Adrenal gland (tissue), 12 donors: ENCODE measurements around the gene TCAIM. TPM values are rescaled to one million over a fixed set of nuclear protein-coding genes. Genes with fewer than 3 reads are reported as not detected.

ENCODE experiments used
- DNase-seq, 7 donors: peaks; one replicate each; pipeline ENCODE4 v3.0.0-alpha.2; 2019 to 2020
- H3K27ac ChIP-seq, 5 donors: fragments of 200-600 bp; sonication (generic) in 4 of 5; 1 replicate in 3 of 5; 2 replicates in 2 of 5; pipeline versions ENCODE4 v1.5.1 to v1.8.0; 2016 to 2020; ENCODE audit warnings: mild to moderate bottlenecking in 1 of 5
- H3K27me3 ChIP-seq: fragments of 200-600 bp; 2 replicates; pipeline ENCODE4 v1.8.0; 2021
- H3K36me3 ChIP-seq, 2 donors: fragments of 200-600 bp; replicated peaks in 1 of 2; 1 replicate in 1 of 2; 2 replicates in 1 of 2; pipeline versions ENCODE4 v1.5.1 to v1.8.0; 2018 to 2022
- H3K4me1 ChIP-seq, 2 donors: fragments of 200-600 bp; replicated peaks in 1 of 2; 1 replicate in 1 of 2; 2 replicates in 1 of 2; pipeline versions ENCODE4 v1.5.1 to v1.8.0; 2018 to 2021
- H3K4me3 ChIP-seq, 4 donors: fragments of 200-600 bp; sonication (generic) in 3 of 4; one replicate each; pipeline ENCODE4 v1.5.1; 2016 to 2018
- H3K9me3 ChIP-seq, 3 donors: fragments of 200-600 bp; sonication (generic) in 1 of 3; replicated peaks in 1 of 3; 1 replicate in 2 of 3; 2 replicates in 1 of 3; pipeline versions ENCODE4 v1.5.1 to v1.8.0; 2016 to 2021
- CTCF ChIP-seq, 6 experiments: fragments of 450-650 bp in 4 of 6; fragments of 200-600 bp in 2 of 6; sonication (generic) in 1 of 6; IDR thresholded peaks; 1 replicate in 5 of 6; 2 replicates in 1 of 6; pipeline versions ENCODE4 v1.5.1 to v1.8.0; 2016 to 2021; ENCODE audit warnings: antibody characterized with exemption in 6 of 6, mild to moderate bottlenecking in 2 of 6, moderate library complexity in 1 of 6
- POLR2A ChIP-seq, 2 donors: fragments of 450-650 bp; IDR thresholded peaks; one replicate each; pipeline ENCODE4 v1.6.1; 2017; ENCODE audit warnings: antibody characterized with exemption in 2 of 2, mild to moderate bottlenecking in 2 of 2, moderate library complexity in 1 of 2
- WGBS, 4 donors: extraction: QIAGEN DNeasy Blood & Tissue Kit in 2 of 4; methylation state at CpG; one replicate each; pipeline versions ENCODE4 v1.1.5 to v1.1.7; 2013 to 2017; 5-methylcytosine and 5-hydroxymethylcytosine counted together
- intact Hi-C, 2 donors: fragments of 100-400 bp; cut with DNase I; formaldehyde crosslinking; loops; one replicate each; pipeline versions ENCODE4 v1.14.1 to v1.15.0; 2022 to 2023
- polyA plus RNA-seq, 3 donors: library from polyadenylated mRNA; stranded (reverse); fragments of 200-250 nt in 2 of 3; fragments of 350-450 nt in 1 of 3; fragmentation: Illumina TruSeq in 1 of 3; extraction: RNeasy Lipid Tissue Mini Kit (QIAGEN cat#74804) in 1 of 3; gene quantifications; one replicate each; pipeline ENCODE4 v1.2.3, GENCODE V29; 2013 to 2014
- total RNA-seq, 9 donors: library from RNA; depleted of rRNA in 4 of 9; stranded (reverse); fragments of >200 nt in 4 of 9; fragments of 120-200 nt in 1 of 9; fragmentation: NEBNext Ultra II Directional in 1 of 9; extraction: Animal tissue kit (Norgen Biotek cat#: 25700) in 1 of 9; gene quantifications; one replicate each; pipeline versions ENCODE4 v1.1.0 to v1.2.4, GENCODE V29; 2013 to 2023
- donor health status: healthy with polysubstance abuse.
- donor health status: Bipolar disorder and iron deficiency.
- donor health status: DM: yes; HTN: yes; CAD: no.
- donor health status: DM: no; HTN: no; CAD: no.
- donor health status: DM: no; HTN: no; CAD: no.
- donor health status: DM: yes; HTN: yes; CAD: no.

The TCAIM gene
- total and polyA plus RNA-seq, 12 donors: 11.8 to 51.9 (median 31.8) TPM

GRCh38 chr3:44365952-44366351, 27.4 kb downstream of the TCAIM start:
- TF ChIP-seq CTCF (IDR thresholded peaks at IDR 0.05) (no peak), POLR2A (IDR thresholded peaks at IDR 0.05) (no peak)
- DNase-seq: no peak
- Histone ChIP-seq H3K4me3 (no peak overlapping the region), H3K27ac (no peak overlapping the region), H3K4me1 (no peaks in the 10 kb centered on the region), H3K27me3 (no peaks in the 10 kb centered on the region), H3K9me3 (no peaks in the 10 kb centered on the region), H3K36me3 (peaks cover 0 to 11% of the 10 kb centered on the region in 2 donors)
- WGBS, 4 donors: 83 to 98% (median 96%) methylated on average over 1 of the region's 1 CpG
- intact Hi-C loops: no loop called here

GRCh38 chr3:44375450-44375849, 36.9 kb downstream of the TCAIM start:
- no peak for TF ChIP-seq CTCF (IDR thresholded peaks at IDR 0.05)
- no peak for TF ChIP-seq POLR2A (IDR thresholded peaks at IDR 0.05)
- DNase-seq: no peak
- H3K4me3 ChIP-seq: no peak overlapping the region
- intact Hi-C loops: no loop called here
- H3K9me3 ChIP-seq: no peaks in the 10 kb centered on the region
- no peak overlapping the region for H3K27ac ChIP-seq
- no peaks in the 10 kb centered on the region for H3K4me1 ChIP-seq
- no peaks in the 10 kb centered on the region for H3K36me3 ChIP-seq
- no peaks in the 10 kb centered on the region for H3K27me3 ChIP-seq
- WGBS, 4 donors: 83 to 94% (median 90%) methylated on average over 1 of the region's 1 CpG

- H3K36me3 ChIP-seq: no peaks in the 10 kb centered on the region
- H3K4me3 ChIP-seq: no peak overlapping the region
- TF ChIP-seq POLR2A (IDR thresholded peaks at IDR 0.05) (no peak), CTCF (IDR thresholded peaks at IDR 0.05) (no peak)
- WGBS, 4 donors: 96 to 100% (median 98%) methylated on average over 3 to 7 of the region's 7 CpGs
- H3K4me1 ChIP-seq: no peaks in the 10 kb centered on the region
- intact Hi-C loops: no loop called here
- no peak for DNase-seq
- no peaks in the 10 kb centered on the region for H3K27me3 ChIP-seq
- H3K27ac ChIP-seq: no peak overlapping the region
- no peaks in the 10 kb centered on the region for H3K9me3 ChIP-seq
Observed at GRCh38 chr3:44387404-44387803, 48.8 kb downstream of the TCAIM start.

- no peak overlapping the region for H3K27ac ChIP-seq
- TF ChIP-seq CTCF (IDR thresholded peaks at IDR 0.05) (no peak), POLR2A (IDR thresholded peaks at IDR 0.05) (no peak)
- intact Hi-C loops: no loop called here
- no peaks in the 10 kb centered on the region for H3K9me3 ChIP-seq
- no peak for DNase-seq
- H3K4me3 ChIP-seq: no peak overlapping the region
- WGBS, 4 donors: 95 to 100% (median 97%) methylated on average over 1 of the region's 1 CpG
- no peaks in the 10 kb centered on the region for H3K27me3 ChIP-seq
- H3K4me1 ChIP-seq: no peaks in the 10 kb centered on the region
- H3K36me3 ChIP-seq: no peaks in the 10 kb centered on the region
Observed at GRCh38 chr3:44392489-44392888, 53.9 kb downstream of the TCAIM start.
